Activated gamma-delta T cell (primary cell): ENCODE measurements around the gene PDE11A.

Source experiments
- DNase-seq: peaks from one replicate; lab custom pipeline; 2025; lab: John Stamatoyannopoulos, UW

The PDE11A gene

GRCh38 chr2:177758591-177759371 is 313.8 kb downstream of the PDE11A start:
- no peak for DNase-seq

DNA sequence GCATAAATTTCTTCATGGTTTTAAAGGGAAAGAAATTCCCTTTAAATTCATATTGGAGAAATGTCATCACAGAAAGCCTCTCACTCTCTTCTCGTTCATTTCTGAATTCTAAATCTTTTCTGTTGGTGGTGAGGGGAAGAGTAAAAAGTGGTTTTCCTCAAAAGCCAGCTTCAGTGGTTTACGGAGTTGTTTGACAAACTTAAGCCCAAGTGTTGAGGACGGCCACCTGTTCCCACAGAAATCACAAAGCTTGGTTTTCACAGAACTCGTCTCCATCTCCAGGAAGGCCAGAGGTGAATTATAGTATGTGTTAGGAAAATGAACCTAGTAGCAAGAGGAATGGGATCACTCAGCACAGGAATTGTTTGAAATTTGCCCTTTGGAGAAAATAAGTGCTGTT is 316.2 kb downstream of the PDE11A start:
- no peak for DNase-seq

DNA sequence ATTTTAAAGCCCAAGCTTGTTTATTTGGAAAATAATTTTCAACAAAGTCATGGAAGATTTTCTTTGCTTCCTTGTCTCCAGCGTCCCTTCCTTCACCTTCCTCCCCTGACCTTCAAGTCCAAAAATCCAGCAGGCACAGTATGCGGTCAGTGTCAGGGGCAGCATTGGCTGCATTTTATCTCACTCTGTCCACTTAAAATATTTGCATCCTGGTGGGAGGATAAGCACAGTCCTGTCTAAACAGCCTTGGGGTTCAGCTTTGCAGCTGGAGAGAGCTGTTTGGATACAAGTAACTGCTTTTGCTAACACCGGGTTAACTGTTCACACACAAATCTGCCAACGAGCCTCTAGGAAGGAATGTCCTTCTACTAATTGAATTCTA is 318.1 kb downstream of the PDE11A start:
- no peak for DNase-seq

- no peak for DNase-seq
Measured at GRCh38 chr2:177753682-177754491, 318.7 kb downstream of the PDE11A start.

- no peak for DNase-seq
Measured at GRCh38 chr2:177748360-177748759, 324.2 kb downstream of the PDE11A start.

DNA sequence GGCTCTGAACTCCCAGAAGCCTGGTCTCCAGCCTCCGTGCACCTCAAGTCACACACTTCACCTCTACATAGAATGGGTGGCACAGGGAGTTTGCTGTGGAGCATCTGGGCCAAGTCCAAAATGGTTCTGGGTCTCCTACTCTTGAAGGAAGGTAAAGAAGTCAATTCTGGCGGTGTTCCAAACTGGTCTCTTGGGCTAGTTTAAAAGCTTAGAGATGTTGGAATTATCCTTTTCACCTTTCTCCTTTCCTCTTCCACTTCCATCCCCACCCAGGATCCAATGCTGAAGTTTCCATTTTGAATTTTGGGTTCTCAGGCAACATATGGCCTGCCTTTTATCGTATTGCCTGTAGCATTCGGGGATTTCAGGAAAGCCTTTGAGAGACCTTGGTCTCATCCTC is 325.2 kb downstream of the PDE11A start:
- DNase-seq, result no peak

- no peak for DNase-seq
Measured at GRCh38 chr2:177746358-177746757, 326.2 kb downstream of the PDE11A start.

GRCh38 chr2:177745531-177745930 is 327.0 kb downstream of the PDE11A start:
- DNase-seq, result no peak

DNA sequence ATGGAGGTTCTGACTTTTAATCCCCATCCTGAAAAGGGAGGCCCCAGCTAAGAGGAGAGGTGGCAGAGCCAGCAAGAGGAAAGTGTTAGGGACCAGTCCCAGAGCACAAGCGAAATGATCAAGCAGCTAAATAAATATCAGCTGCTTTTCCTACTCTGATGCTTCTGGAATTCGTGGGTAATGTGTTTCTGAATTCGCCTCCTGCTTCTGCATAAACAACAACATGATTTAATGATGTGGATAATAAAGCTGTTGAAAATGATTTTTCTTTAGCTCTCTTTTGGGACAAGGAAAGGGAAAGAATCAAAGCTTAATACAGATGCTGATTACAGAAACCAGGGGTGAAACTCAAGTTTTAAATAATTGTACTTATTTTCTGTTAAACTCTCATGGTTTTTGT is 329.7 kb downstream of the PDE11A start:
- DNase-seq, result no peak

DNA sequence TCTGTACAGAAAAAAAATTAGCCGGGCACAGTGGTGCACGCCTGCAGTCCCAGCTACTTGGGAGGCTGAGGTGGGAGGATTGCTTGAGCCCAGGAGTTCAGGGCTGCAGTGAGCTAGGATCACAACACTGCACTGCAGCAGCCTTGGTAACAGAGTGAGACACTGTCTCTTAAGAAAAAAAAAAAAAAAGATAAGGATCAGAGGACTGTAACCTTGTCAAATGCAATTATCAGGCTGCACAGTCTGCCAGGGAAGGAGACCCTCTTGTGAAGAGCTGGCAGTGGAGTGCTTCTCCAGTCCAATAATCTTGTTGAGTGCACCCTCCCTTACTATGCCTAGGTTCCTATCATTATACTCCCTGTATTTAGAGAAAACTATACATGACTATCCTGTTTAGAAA is 330.7 kb downstream of the PDE11A start:
- DNase-seq, result no peak

DNA sequence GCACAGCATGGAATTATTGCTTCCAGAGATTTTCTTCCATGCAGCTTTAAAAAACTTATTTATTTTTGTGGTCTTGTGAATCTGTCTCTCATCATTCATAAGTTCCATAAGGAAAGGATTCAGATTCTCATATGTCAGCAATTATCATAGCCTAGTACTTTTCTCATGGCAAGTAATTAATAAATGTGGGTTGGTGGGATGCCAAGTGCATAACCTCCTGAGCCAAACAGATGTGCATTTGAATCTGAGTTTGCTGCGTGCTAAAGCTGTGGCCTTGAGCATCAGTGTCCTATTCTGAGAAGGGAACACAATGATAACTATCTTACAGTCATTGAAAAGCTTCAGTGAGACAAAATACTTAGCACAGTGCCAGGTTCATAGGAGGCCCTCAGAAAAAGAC is 331.9 kb downstream of the PDE11A start:
- DNase-seq, result no peak

DNA sequence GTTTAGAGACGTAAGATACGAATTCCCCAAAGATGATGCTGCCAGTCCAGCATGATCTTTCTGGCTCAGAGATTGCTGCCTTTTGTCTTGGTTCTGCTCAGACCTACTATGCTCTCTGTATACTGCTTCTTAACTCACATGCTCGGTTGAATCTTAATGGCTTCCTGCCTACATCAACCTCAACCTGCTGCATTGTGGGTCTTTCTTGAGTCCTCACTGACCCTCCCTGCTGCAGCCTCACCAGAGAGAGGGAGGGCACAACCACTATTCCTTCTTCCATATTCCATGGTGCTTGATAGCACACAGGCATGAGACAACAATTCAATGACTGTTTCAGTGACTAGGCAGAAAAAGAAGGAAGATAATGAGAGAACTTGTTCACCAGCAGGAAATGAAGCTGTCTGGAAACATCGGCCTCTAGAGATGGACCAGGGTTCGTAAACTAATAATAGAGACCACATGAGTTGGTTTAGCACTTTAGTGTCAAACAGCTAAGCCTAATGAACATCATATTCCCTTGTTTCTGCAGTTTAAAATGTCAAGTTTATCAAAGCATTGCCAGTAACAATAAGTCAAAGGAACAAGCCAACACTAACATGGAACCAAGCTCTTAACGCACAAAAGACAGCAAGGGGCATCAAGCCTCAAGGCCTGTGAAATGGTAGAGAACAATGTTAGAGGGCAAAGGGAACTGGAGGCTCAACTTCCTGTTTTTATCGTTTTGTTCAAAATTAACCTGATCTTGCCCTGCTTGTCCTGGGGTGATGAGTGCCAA is 333.9 kb downstream of the PDE11A start:
- no peak for DNase-seq

DNA sequence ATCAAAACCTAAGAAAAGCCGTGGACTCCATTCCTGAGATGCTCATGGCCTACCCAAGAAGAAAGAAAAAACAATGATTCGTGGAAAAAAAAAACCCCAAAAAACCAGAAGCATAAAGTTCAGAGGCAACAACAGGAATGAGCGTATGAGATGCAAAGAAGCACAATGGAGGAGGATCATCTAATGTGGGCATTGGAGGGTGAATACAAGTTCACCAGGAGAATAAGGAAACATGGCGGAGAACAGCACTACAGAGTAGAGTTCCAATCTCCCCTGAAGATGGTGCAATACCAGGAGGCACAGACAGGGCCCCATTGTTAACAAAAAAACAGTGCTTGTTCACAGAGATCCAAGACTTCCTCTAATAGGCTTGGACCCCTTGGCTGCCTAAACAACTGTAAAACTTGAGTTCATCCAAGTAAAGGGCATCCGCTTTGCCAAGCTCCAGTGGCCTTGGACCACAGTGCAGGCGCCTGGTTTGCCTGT is 337.2 kb downstream of the PDE11A start:
- no peak for DNase-seq

- no peak for DNase-seq
Measured at GRCh38 chr2:177733322-177733855, 339.2 kb downstream of the PDE11A start.

DNA sequence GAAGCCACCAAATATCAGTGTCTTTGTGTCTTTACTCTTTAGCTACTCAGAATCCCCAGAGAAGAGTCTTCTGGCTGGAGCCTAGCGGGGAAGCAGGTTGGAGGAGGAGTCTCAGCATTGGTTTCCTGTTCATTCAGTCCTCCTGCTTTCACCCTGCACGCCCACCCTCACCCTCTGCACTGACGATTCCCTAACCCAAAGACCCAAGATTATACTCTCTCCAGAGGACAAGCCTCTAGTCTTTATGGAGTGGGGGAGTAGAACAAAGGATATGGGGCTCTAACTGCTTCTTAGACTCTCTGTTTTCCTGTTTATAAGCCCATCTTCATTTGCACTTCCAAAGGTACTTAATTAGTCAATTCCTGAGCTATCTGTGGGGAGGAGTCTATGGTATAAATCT is 341.2 kb downstream of the PDE11A start:
- no peak for DNase-seq

DNA sequence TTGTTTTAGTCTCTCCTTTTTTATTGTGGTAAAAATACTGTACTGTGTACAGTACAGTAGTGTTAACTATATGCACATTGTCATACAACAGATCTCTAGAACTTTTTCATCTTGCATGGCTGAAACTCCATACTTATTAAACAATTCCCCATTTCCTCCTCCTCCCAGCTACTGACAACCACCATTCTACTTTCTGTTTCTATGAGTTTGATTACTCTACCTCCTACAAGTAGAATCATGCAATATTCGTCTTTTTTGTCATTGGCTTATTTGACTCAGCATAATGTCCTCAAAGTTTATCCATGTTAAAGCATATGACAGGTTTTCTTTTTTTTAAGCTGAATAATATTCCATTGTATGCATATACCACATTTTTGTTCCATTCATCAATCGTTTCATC is 341.8 kb downstream of the PDE11A start:
- no peak for DNase-seq

- no peak for DNase-seq
Measured at GRCh38 chr2:177730363-177730762, 342.2 kb downstream of the PDE11A start.

- no peak for DNase-seq
Measured at GRCh38 chr2:177728920-177729319, 343.7 kb downstream of the PDE11A start.

DNA sequence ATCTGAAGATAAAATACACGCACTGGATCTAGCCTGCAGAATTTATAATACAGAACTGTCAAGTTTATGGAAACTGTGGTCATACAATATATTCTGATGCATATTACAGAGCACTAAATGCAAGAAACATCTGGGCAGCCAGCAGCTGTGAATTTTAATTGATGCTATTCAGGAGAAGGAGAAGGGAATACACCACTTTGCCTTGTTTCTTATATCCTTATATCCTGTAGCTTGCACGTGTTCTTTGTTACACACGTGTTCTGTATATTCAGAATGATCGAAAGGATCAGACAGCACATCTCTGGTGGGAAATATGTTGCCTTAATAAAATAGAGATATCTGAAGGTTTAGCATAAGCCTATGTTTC is 344.2 kb downstream of the PDE11A start:
- no peak for DNase-seq

- DNase-seq, result no peak
Measured at GRCh38 chr2:177727577-177728398, 344.8 kb downstream of the PDE11A start.

DNA sequence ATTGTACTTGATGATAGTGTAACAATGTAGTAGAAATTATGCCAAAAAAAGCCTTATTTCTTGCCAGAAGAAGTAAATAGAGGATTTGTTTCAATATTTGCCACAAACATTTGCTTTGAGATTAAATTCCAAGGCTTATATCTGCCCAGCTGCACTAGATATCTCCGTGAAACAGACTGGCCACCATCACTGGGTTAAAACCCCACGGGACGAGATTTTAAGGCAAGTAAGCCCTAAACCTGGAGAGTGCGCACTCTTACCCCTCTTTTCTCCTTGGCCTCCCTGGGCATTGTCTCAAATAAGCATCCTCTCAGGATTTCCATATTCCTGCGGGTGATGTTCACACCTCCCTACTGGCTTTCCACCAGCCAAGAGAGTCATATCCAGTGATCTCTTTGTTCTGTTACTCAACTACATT is 345.6 kb downstream of the PDE11A start:
- DNase-seq, result no peak
